ENCODE data around the gene LGALS4.
"Not testable (repeated sequence)": the region's sequence is repeated elsewhere in the genome, so short reads cannot be mapped to it uniquely, and the experiment has no call there.

Gene LGALS4, protein sequence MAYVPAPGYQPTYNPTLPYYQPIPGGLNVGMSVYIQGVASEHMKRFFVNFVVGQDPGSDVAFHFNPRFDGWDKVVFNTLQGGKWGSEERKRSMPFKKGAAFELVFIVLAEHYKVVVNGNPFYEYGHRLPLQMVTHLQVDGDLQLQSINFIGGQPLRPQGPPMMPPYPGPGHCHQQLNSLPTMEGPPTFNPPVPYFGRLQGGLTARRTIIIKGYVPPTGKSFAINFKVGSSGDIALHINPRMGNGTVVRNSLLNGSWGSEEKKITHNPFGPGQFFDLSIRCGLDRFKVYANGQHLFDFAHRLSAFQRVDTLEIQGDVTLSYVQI

GRCh38 chr19:38812841-38813320 lies at the start of gene LGALS4:
TSS of gene LGALS4 (minus strand) at chr19:38812945. CDS start at chr19:38812886, 59 bp downstream.
- no peak for TF ChIP-seq CTCF (conservative IDR thresholded peaks at IDR 0.05; ENCODE audit: low read length)
- H3K4me3 ChIP-seq (ENCODE audit: low read length) = no peak within 1 kb of the TSS
- no peak for DNase-seq (ENCODE audit: low read depth)

GRCh38 chr19:38861368-38861767 lies 48.6 kb upstream of the LGALS4 start:
- no peak for TF ChIP-seq CTCF (conservative IDR thresholded peaks at IDR 0.05; ENCODE audit: low read length)
- no peak overlapping the region for H3K4me3 ChIP-seq (ENCODE audit: low read length)
- no peak for DNase-seq (ENCODE audit: low read depth)

DNA sequence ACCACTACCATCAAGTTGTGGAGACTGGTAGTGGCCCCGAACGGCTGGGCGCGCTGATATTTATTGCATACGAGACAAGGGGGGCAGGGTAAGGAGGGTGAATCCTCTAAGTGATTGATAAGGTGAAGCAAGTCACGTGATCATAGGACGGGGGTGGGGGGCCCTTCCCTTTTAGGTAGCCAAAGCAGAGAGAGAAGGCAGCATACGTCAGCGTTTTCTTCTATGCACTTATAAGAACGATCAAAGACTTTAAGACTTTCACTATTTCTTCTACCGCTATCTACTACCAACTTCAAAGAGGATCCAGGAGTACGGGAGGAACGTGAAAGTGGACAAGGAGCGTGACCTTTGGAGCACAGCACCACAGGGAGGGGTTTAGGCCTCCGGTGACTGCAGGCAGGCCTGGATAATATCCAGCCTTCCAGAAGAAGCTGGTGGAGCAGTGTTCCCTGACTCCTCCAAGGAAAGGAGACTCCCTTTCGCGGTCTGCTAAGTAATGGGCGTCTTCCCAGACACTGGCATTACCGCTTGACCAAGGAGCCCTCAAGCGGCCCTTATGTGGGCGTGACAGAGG lies 47.0 kb upstream of the LGALS4 start:
- not testable (repeated sequence) for DNase-seq (ENCODE audit: low read depth); H3K4me3 ChIP-seq (ENCODE audit: low read length)

GRCh38 chr19:38856813-38857212 lies 44.1 kb upstream of the LGALS4 start:
- no peak for TF ChIP-seq CTCF (conservative IDR thresholded peaks at IDR 0.05; ENCODE audit: low read length)
- H3K4me3 ChIP-seq (ENCODE audit: low read length) = no peak overlapping the region
- DNase-seq (ENCODE audit: low read depth) = no peak

DNA sequence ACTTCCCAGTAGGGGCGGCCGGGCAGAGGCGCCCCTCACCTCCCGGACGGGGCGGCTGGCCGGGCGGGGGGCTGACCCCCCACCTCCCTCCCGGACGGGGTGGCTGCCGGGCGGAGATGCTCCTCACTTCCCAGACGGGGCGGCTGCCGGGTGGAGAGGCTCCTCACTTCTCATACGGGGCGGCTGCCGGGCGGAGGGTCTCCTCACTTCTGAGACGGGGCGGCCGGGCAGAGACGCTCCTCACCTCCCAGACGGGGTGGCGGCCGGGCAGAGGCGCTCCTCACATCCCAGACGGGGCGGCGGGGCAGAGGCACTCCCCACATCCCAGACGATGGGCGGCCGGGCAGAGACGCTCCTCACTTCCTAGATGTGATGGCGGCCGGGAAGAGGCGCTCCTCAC lies 43.0 kb upstream of the LGALS4 start:
- DNase-seq (ENCODE audit: low read depth); H3K4me3 ChIP-seq (ENCODE audit: low read length): not testable (repeated sequence)

- H3K4me3 ChIP-seq (ENCODE audit: low read length); DNase-seq (ENCODE audit: low read depth): not testable (repeated sequence)
Measured at GRCh38 chr19:38854961-38855360, 42.2 kb upstream of the LGALS4 start.

- DNase-seq (ENCODE audit: low read depth) = no peak
- peak overlapping the region; percentile 84 for H3K4me3 ChIP-seq (ENCODE audit: low read length)
- no peak for TF ChIP-seq CTCF (conservative IDR thresholded peaks at IDR 0.05; ENCODE audit: low read length)
Measured at GRCh38 chr19:38853214-38853613, 40.5 kb upstream of the LGALS4 start.

- DNase-seq (ENCODE audit: low read depth) = peak; percentile 83
- no peak for TF ChIP-seq CTCF (conservative IDR thresholded peaks at IDR 0.05; ENCODE audit: low read length)
- H3K4me3 ChIP-seq (ENCODE audit: low read length) = peak overlapping the region; percentile 84
Measured at GRCh38 chr19:38852231-38853044, 39.7 kb upstream of the LGALS4 start.
